H1 (cell line): ENCODE measurements around the gene MACROD2. TPM values are rescaled to one million over a fixed set of nuclear protein-coding genes. Genes with fewer than 3 reads are reported as not detected.

ENCODE experiments used
- CTCF ChIA-PET: fragments of 300-600 bp; sonication (Branson Sonifier 250); formaldehyde crosslinking; loops from one replicate; lab custom pipeline; 2021; ENCODE audit not compliant: partially characterized antibody; lab: Charles Lee
- POLR2A ChIA-PET: fragments of 300-600 bp; sonication (Branson Sonifier 250); formaldehyde crosslinking; loops from one replicate; lab custom pipeline; 2021; ENCODE audit warnings: inconsistent platforms; ENCODE audit not compliant: partially characterized antibody; lab: Charles Lee
- DNase-seq, 2 experiments: peaks; one replicate each; pipeline versions ENCODE4 v3.0.0 to v3.0.0-alpha.2; 2010 to 2022; ENCODE audit warnings: low spot score in 2 of 2, low read depth in 1 of 2, mixed read lengths in 1 of 2
- FAIRE-seq: peaks from 2 replicates; lab custom pipeline; 2011; peaks lifted over from hg19 to GRCh38; lab: Jason Lieb, UNC
- H2AFZ ChIP-seq: 2 replicates; pipeline ENCODE4 v1.8.1; 2012; ENCODE audit warnings: low read length, inconsistent platforms
- H2AK5ac ChIP-seq: 2 replicates; pipeline ENCODE4 v1.6.1; 2013; ENCODE audit warnings: low read depth, low read length
- H2BK120ac ChIP-seq: replicated peaks from 2 replicates; pipeline ENCODE3; 2013; ENCODE audit warnings: low read depth, low read length, inconsistent platforms
- H2BK12ac ChIP-seq: 2 replicates; pipeline ENCODE4 v1.6.1; 2013; ENCODE audit warnings: low read depth, low read length
- H2BK15ac ChIP-seq: 2 replicates; pipeline ENCODE4 v1.6.1; 2013; ENCODE audit warnings: low read length
- H2BK20ac ChIP-seq: 2 replicates; pipeline ENCODE4 v1.6.1; 2013; ENCODE audit warnings: low read length
- H2BK5ac ChIP-seq: 2 replicates; pipeline ENCODE4 v1.6.1; 2013; ENCODE audit warnings: low read depth, low read length
- H3K14ac ChIP-seq: 2 replicates; pipeline ENCODE4 v1.6.1; 2013; ENCODE audit warnings: inconsistent platforms; ENCODE audit not compliant: insufficient read length
- H3K18ac ChIP-seq: 2 replicates; pipeline ENCODE4 v1.6.1; 2013; ENCODE audit warnings: low read length; ENCODE audit errors: extremely low read depth
- H3K23ac ChIP-seq: 2 replicates; pipeline ENCODE4 v1.6.1; 2013; ENCODE audit warnings: inconsistent platforms; ENCODE audit not compliant: insufficient read length
- H3K23me2 ChIP-seq: 2 replicates; pipeline ENCODE4 v1.6.1; 2013; ENCODE audit warnings: low read depth, low read length
- H3K27ac ChIP-seq: 2 replicates; pipeline ENCODE4 v1.6.1; 2011; ENCODE audit warnings: low read depth, low read length, inconsistent platforms
- H3K27me3 ChIP-seq, 4 experiments: replicated peaks in 1 of 4; 1 replicate in 1 of 4; 2 replicates in 3 of 4; pipeline versions ENCODE4 v1.6.1 to v1.8.1; 2011 to 2013; ENCODE audit warnings: low read length in 3 of 4, mild to moderate bottlenecking in 3 of 4, inconsistent platforms in 2 of 4, mixed read lengths in 2 of 4, moderate library complexity in 1 of 4; ENCODE audit not compliant: control insufficient read depth in 3 of 4, insufficient read depth in 3 of 4; ENCODE audit errors: extremely low read depth in 1 of 4
- H3K36me3 ChIP-seq, 4 experiments: 2 replicates each; pipeline versions ENCODE4 v1.6.1 to v1.8.1; 2011 to 2013; ENCODE audit warnings: mild to moderate bottlenecking in 4 of 4, low read length in 3 of 4, moderate library complexity in 2 of 4, control low read depth in 1 of 4, inconsistent platforms in 1 of 4; ENCODE audit not compliant: insufficient read depth in 4 of 4, control insufficient read depth in 2 of 4
- H3K4ac ChIP-seq: replicated peaks from 2 replicates; pipeline ENCODE3; 2013; ENCODE audit warnings: low read length, low read depth, mixed read lengths, inconsistent platforms; ENCODE audit not compliant: insufficient read length
- H3K4me1 ChIP-seq, 4 experiments: replicated peaks in 1 of 4; 1 replicate in 1 of 4; 2 replicates in 3 of 4; pipeline versions ENCODE4 v1.6.1 to v1.8.1; 2011 to 2013; ENCODE audit warnings: low read length in 3 of 4, inconsistent platforms in 2 of 4, mixed read lengths in 1 of 4; ENCODE audit not compliant: insufficient read depth in 4 of 4, control insufficient read depth in 3 of 4
- H3K4me2 ChIP-seq, 2 experiments: 2 replicates each; pipeline versions ENCODE4 v1.6.1 to v1.8.1; 2011 to 2013; ENCODE audit warnings: low read depth in 2 of 2, low read length in 2 of 2, control low read depth in 1 of 2, inconsistent platforms in 1 of 2, mild to moderate bottlenecking in 1 of 2; ENCODE audit not compliant: insufficient read depth in 1 of 2
- H3K4me3 ChIP-seq, 4 experiments: fragments of 200-600, 300-600 bp in 1 of 4; sonication (generic), shearing (Covaris generic), sonication (Bioruptor Twin) in 1 of 4; 2 replicates each; pipeline versions ENCODE4 v1.5.1 to v1.8.1; 2011 to 2016; ENCODE audit warnings: low read length in 4 of 4, low read depth in 3 of 4, control low read depth in 2 of 4, inconsistent platforms in 2 of 4, mild to moderate bottlenecking in 2 of 4, mixed read lengths in 1 of 4, moderate library complexity in 1 of 4; ENCODE audit not compliant: insufficient read depth in 2 of 4; ENCODE audit errors: extremely low read depth in 1 of 4
- H3K56ac ChIP-seq: replicated peaks from 2 replicates; pipeline ENCODE3; 2013; ENCODE audit warnings: low read depth, mild to moderate bottlenecking, mixed read lengths, low read length, inconsistent platforms; ENCODE audit not compliant: insufficient read length
- H3K79me1 ChIP-seq: 2 replicates; pipeline ENCODE4 v1.6.1; 2013; ENCODE audit warnings: low read depth, low read length, control low read depth
- H3K79me2 ChIP-seq, 2 experiments: 2 replicates each; pipeline versions ENCODE4 v1.6.1 to v1.8.1; 2012 to 2013; ENCODE audit warnings: low read length in 2 of 2, mild to moderate bottlenecking in 2 of 2, inconsistent platforms in 1 of 2; ENCODE audit not compliant: insufficient read depth in 2 of 2, control insufficient read depth in 1 of 2
- H3K9ac ChIP-seq, 4 experiments: replicated peaks in 1 of 4; 1 replicate in 1 of 4; 2 replicates in 3 of 4; pipeline versions ENCODE4 v1.6.1 to v1.8.1; 2011 to 2013; ENCODE audit warnings: low read depth in 3 of 4, low read length in 3 of 4, control low read depth in 2 of 4, mild to moderate bottlenecking in 2 of 4, moderate library complexity in 2 of 4, inconsistent platforms in 1 of 4; ENCODE audit errors: extremely low read depth in 1 of 4
- H3K9me3 ChIP-seq, 2 experiments: 2 replicates each; pipeline versions ENCODE4 v1.6.1 to v1.8.1; 2012 to 2013; ENCODE audit warnings: mild to moderate bottlenecking in 2 of 2, moderate library complexity in 2 of 2, control low read depth in 1 of 2, inconsistent platforms in 1 of 2, low read depth in 1 of 2, low read length in 1 of 2, mixed read lengths in 1 of 2; ENCODE audit not compliant: insufficient read depth in 2 of 2
- H4K20me1 ChIP-seq, 2 experiments: replicated peaks in 1 of 2; 2 replicates each; pipeline versions ENCODE3 to v1.8.1; 2011 to 2013; ENCODE audit warnings: inconsistent platforms in 2 of 2, low read length in 2 of 2, mild to moderate bottlenecking in 1 of 2; ENCODE audit not compliant: insufficient read depth in 2 of 2, control insufficient read depth in 1 of 2
- H4K5ac ChIP-seq: 2 replicates; pipeline ENCODE4 v1.6.1; 2013; ENCODE audit warnings: low read length, low read depth, mixed read lengths, inconsistent platforms; ENCODE audit not compliant: insufficient read length
- H4K8ac ChIP-seq: 2 replicates; pipeline ENCODE4 v1.8.0; 2013; ENCODE audit warnings: mild to moderate bottlenecking, moderate library complexity, low read length, inconsistent platforms; ENCODE audit not compliant: insufficient read depth; ENCODE audit errors: extremely low read depth
- H4K91ac ChIP-seq: replicated peaks from 2 replicates; pipeline ENCODE3; 2013; ENCODE audit warnings: low read length, mixed read lengths, inconsistent platforms; ENCODE audit not compliant: insufficient read length
- CTBP2 ChIP-seq: IDR thresholded peaks from 2 replicates; pipeline ENCODE4 v1.7.0; 2011; ENCODE audit warnings: borderline replicate concordance, mild to moderate bottlenecking, moderate library complexity, mixed read lengths, low read length; ENCODE audit not compliant: insufficient read depth, insufficient read length
- EGR1 ChIP-seq: IDR thresholded peaks from 2 replicates; pipeline ENCODE4 v1.6.1; 2011; ENCODE audit warnings: low read depth, low read length, borderline replicate concordance
- EZH2 ChIP-seq: fragments of 200-600 bp; sonication (generic); IDR thresholded peaks from 2 replicates; pipeline ENCODE4 v1.7.1; 2012; ENCODE audit warnings: low read depth, mild to moderate bottlenecking, moderate library complexity, low read length, inconsistent platforms; ENCODE audit not compliant: severe bottlenecking
- GTF2F1 ChIP-seq: IDR thresholded peaks from 2 replicates; pipeline ENCODE4 v1.6.1; 2012; ENCODE audit warnings: low read depth, low read length, improper control_type of control experiment, borderline replicate concordance
- KDM4A ChIP-seq: IDR thresholded peaks from one replicate; pipeline ENCODE4 v1.7.1; 2012; ENCODE audit warnings: low read depth, mild to moderate bottlenecking, moderate library complexity, low read length, inconsistent platforms; ENCODE audit not compliant: severe bottlenecking
- KDM5A ChIP-seq: fragments of 200-600 bp; IDR thresholded peaks from 2 replicates; pipeline ENCODE4 v1.7.1; 2012; ENCODE audit warnings: mild to moderate bottlenecking, low read length, inconsistent platforms, mixed read lengths
- NANOG ChIP-seq: IDR thresholded peaks from 2 replicates; pipeline ENCODE4 v1.6.1; 2011; ENCODE audit warnings: low read length, low read depth, mild to moderate bottlenecking, inconsistent platforms; ENCODE audit not compliant: insufficient read depth, poor library complexity, severe bottlenecking
- RFX5 ChIP-seq: IDR thresholded peaks from 2 replicates; pipeline ENCODE4 v1.6.1; 2011; ENCODE audit warnings: low read depth, low read length, improper control_type of control experiment, borderline replicate concordance
- SP2 ChIP-seq: IDR thresholded peaks from 2 replicates; pipeline ENCODE4 v1.6.1; 2012; ENCODE audit warnings: mild to moderate bottlenecking, low read length, inconsistent platforms
- TAF1 ChIP-seq: IDR thresholded peaks from 2 replicates; pipeline ENCODE4 v1.6.1; 2011; ENCODE audit warnings: mild to moderate bottlenecking, low read depth, low read length
- polyA plus RNA-seq, 7 experiments: library from polyadenylated mRNA; depleted of rRNA in 3 of 7; stranded (reverse) in 5 of 7; unstranded in 2 of 7; fragments of >200 nt in 5 of 7; fragments of 200-250 nt in 2 of 7; gene quantifications; 1 replicate in 5 of 7; 2 replicates in 1 of 7; 4 replicates in 1 of 7; pipeline versions ENCODE4 v1.2.1 to v1.2.3, GENCODE V29; 2011 to 2013; ENCODE audit warnings: missing spikeins in 2 of 7, mixed read lengths in 2 of 7
- total RNA-seq: library from RNA; stranded (reverse); fragmentation: NEBNext Ultra II Directional; extraction: Animal tissue kit (Norgen Biotek cat#: 25700); gene quantifications from 2 replicates; pipeline ENCODE4 v1.2.1, GENCODE V29; 2021

The MACROD2 gene
- total and polyA plus RNA-seq, 2 of the 8 experiments (the other 6 are each of a cell fraction or from before 2014, with no cell fraction given) = 0.70 to 3.9 TPM

DNA sequence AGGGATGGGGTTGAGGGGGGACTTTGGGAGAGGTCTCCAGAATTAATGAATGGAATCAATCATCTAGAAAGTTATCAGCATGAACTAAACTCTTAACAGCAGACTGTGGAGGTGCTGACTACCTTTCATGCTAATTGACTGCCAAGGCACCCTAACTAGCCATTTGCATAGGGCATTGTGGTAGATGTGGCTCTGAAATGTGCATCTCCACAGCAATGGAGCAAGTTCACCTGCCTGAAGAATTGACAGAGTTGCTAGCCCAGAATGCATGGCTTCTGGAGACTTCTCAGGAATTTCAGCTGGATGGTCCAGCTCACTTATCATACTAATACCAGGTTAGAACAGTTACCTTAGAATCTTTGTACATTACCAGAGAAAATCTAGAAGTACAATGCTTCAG lies 1832.3 kb downstream of the MACROD2 start:
- ChIA-PET POLR2A (no interaction called here), CTCF (interaction anchor here (0.8 kb wide), 1 partner anchor 9 kb away, joined by 3 read pairs; no protein-coding TSS in a partner anchor)
- FAIRE-seq (peak; percentile 50), DNase-seq (no peak)
- H4K5ac ChIP-seq = no peak overlapping the region
- H3K27me3 ChIP-seq = no peaks in the 10 kb centered on the region
- H3K56ac ChIP-seq = no peak overlapping the region
- no peak overlapping the region for H2AK5ac ChIP-seq
- no peak overlapping the region for H3K27ac ChIP-seq
- no peak overlapping the region for H3K18ac ChIP-seq
- H4K20me1 ChIP-seq = no peaks in the 10 kb centered on the region
- H4K91ac ChIP-seq = no peak overlapping the region
- no peak overlapping the region for H4K8ac ChIP-seq
- H3K23ac ChIP-seq = no peak overlapping the region
- no peak overlapping the region for H3K4me3 ChIP-seq
- no peak overlapping the region for H2BK5ac ChIP-seq
- no peaks in the 10 kb centered on the region for H3K9me3 ChIP-seq
- TF ChIP-seq KDM5A (no peak), CTBP2 (no peak), TAF1 (no peak), EGR1 (no peak), GTF2F1 (no peak), EZH2 (no peak), RFX5 (no peak), SP2 (no peak), KDM4A (no peak), NANOG (no peak)
- no peak overlapping the region for H2BK12ac ChIP-seq
- H3K4ac ChIP-seq = no peak overlapping the region
- H2BK15ac ChIP-seq = no peak overlapping the region
- no peak overlapping the region for H2BK120ac ChIP-seq
- H3K9ac ChIP-seq = no peak overlapping the region
- no peak overlapping the region for H3K14ac ChIP-seq
- H2BK20ac ChIP-seq = no peak overlapping the region
- peaks cover 0 to 4% (median 0%) of the 10 kb centered on the region in 4 experiments; a peak in 1 of 7 replicates for H3K4me1 ChIP-seq
- H3K4me2 ChIP-seq = 0 out of 4 replicates have a peak overlapping the region, but pooled peaks of 1 of the 2 experiments have one; percentile 5
- H3K36me3 ChIP-seq = no peaks in the 10 kb centered on the region
- no peaks in the 10 kb centered on the region for H3K79me1 ChIP-seq
- no peaks in the 10 kb centered on the region for H3K79me2 ChIP-seq
- no peak overlapping the region for H2AFZ ChIP-seq
- H3K23me2 ChIP-seq = no peaks in the 10 kb centered on the region
